DND-41 (cell line): ENCODE measurements around the gene PAX4.

ENCODE experiments used
- ATAC-seq: fragments of 200-7000 bp; cut with Tn5 transposase; 3 replicates; pipeline ENCODE4 v1.9.1; 2021; ENCODE audit warnings: low read depth; ENCODE audit not compliant: insufficient read depth
- DNase-seq: peaks from one replicate; pipeline ENCODE4 v3.0.0-alpha.2; 2020
- H2AFZ ChIP-seq: 2 replicates; pipeline ENCODE4 v1.6.0; 2012; ENCODE audit warnings: low read depth, low read length
- H3K27ac ChIP-seq: 2 replicates; pipeline ENCODE4 v1.5.1; 2012; ENCODE audit warnings: low read length, inconsistent platforms
- H3K27me3 ChIP-seq: fragments of 200-600 bp; sonication (generic); 2 replicates; pipeline ENCODE4 v1.6.0; 2012; ENCODE audit warnings: low read length, mild to moderate bottlenecking, inconsistent platforms; ENCODE audit not compliant: insufficient read depth, poor library complexity
- H3K36me3 ChIP-seq: 2 replicates; pipeline ENCODE4 v1.5.1; 2012; ENCODE audit warnings: low read length, inconsistent platforms; ENCODE audit not compliant: insufficient read depth
- H3K4me1 ChIP-seq: 2 replicates; pipeline ENCODE4 v1.5.1; 2012; ENCODE audit warnings: mild to moderate bottlenecking, low read length; ENCODE audit not compliant: insufficient read depth
- H3K4me2 ChIP-seq: 2 replicates; pipeline ENCODE4 v1.6.0; 2012; ENCODE audit warnings: mild to moderate bottlenecking, moderate library complexity, low read length, inconsistent platforms; ENCODE audit not compliant: insufficient read depth
- H3K4me3 ChIP-seq, 2 experiments: fragments of 200-600 bp in 1 of 2; shearing (Covaris generic) in 1 of 2; 2 replicates each; pipeline ENCODE4 v1.5.1; 2012 to 2016; ENCODE audit warnings: inconsistent platforms in 2 of 2, low read length in 2 of 2, mild to moderate bottlenecking in 2 of 2, low read depth in 1 of 2, moderate library complexity in 1 of 2
- H3K79me2 ChIP-seq: 2 replicates; pipeline ENCODE4 v1.6.0; 2012; ENCODE audit warnings: low read length, inconsistent platforms; ENCODE audit not compliant: insufficient read depth
- H3K9ac ChIP-seq: 2 replicates; pipeline ENCODE4 v1.6.0; 2012; ENCODE audit warnings: low read depth, mild to moderate bottlenecking, inconsistent platforms, low read length, moderate library complexity
- H3K9me3 ChIP-seq: 2 replicates; pipeline ENCODE4 v1.5.1; 2012; ENCODE audit warnings: low read length, moderate library complexity, mild to moderate bottlenecking, inconsistent platforms; ENCODE audit not compliant: insufficient read depth, severe bottlenecking
- H4K20me1 ChIP-seq: 2 replicates; pipeline ENCODE4 v1.6.0; 2012; ENCODE audit warnings: low read length; ENCODE audit not compliant: insufficient read depth
- CTCF ChIP-seq: IDR thresholded peaks from 2 replicates; pipeline ENCODE4 v1.5.1; 2012; ENCODE audit warnings: borderline replicate concordance, low read length, moderate library complexity, mild to moderate bottlenecking; ENCODE audit not compliant: poor library complexity, severe bottlenecking; ENCODE audit errors: extremely low read depth
- EZH2 ChIP-seq: IDR thresholded peaks from 3 replicates; pipeline ENCODE4 v1.6.1; 2012; ENCODE audit warnings: borderline replicate concordance, low read depth, mild to moderate bottlenecking, moderate library complexity, low read length, inconsistent platforms; ENCODE audit not compliant: severe bottlenecking

PAX4 gene

GRCh38 chr7:127618775-127619174 lies 833 bp upstream of the PAX4 start:
- no peak overlapping the region for H3K4me2 ChIP-seq
- no peaks in the 10 kb centered on the region for H3K79me2 ChIP-seq
- H3K9ac ChIP-seq, result no peak overlapping the region
- no peak overlapping the region for H3K27ac ChIP-seq
- ATAC-seq (no peak), DNase-seq (no peak)
- no peaks in the 10 kb centered on the region for H3K4me1 ChIP-seq
- TF ChIP-seq EZH2 (no peak), CTCF (no peak)
- no peak overlapping the region for H2AFZ ChIP-seq
- no peaks in the 10 kb centered on the region for H3K36me3 ChIP-seq
- no peak overlapping the region for H3K4me3 ChIP-seq
- no peaks in the 10 kb centered on the region for H3K9me3 ChIP-seq
- H3K27me3 ChIP-seq, result peaks cover 55% of the 10 kb centered on the region
- no peaks in the 10 kb centered on the region for H4K20me1 ChIP-seq

GRCh38 chr7:127616724-127617123 lies 1.2 kb downstream of the PAX4 start:
- H2AFZ ChIP-seq, result no peak overlapping the region
- no peak for TF ChIP-seq EZH2
- no peak for TF ChIP-seq CTCF
- no peaks in the 10 kb centered on the region for H4K20me1 ChIP-seq
- H3K27me3 ChIP-seq, result peaks cover 55% of the 10 kb centered on the region
- no peaks in the 10 kb centered on the region for H3K36me3 ChIP-seq
- H3K9ac ChIP-seq, result no peak overlapping the region
- H3K27ac ChIP-seq, result no peak overlapping the region
- no peaks in the 10 kb centered on the region for H3K4me1 ChIP-seq
- H3K4me3 ChIP-seq, result no peak overlapping the region
- no peaks in the 10 kb centered on the region for H3K9me3 ChIP-seq
- no peak for DNase-seq
- no peaks in the 10 kb centered on the region for H3K79me2 ChIP-seq
- no peak for ATAC-seq
- H3K4me2 ChIP-seq, result no peak overlapping the region

- no peak overlapping the region for H3K4me2 ChIP-seq
- no peak for ATAC-seq
- H3K4me3 ChIP-seq, result no peak overlapping the region
- H3K9me3 ChIP-seq, result peaks cover 23% of the 10 kb centered on the region
- no peak overlapping the region for H2AFZ ChIP-seq
- no peak for TF ChIP-seq CTCF
- TF ChIP-seq EZH2, result no peak
- no peak overlapping the region for H3K27ac ChIP-seq
- peaks cover 22% of the 10 kb centered on the region for H3K27me3 ChIP-seq
- H3K36me3 ChIP-seq, result no peaks in the 10 kb centered on the region
- H3K9ac ChIP-seq, result no peak overlapping the region
- no peaks in the 10 kb centered on the region for H3K79me2 ChIP-seq
- DNase-seq, result no peak
- H3K4me1 ChIP-seq, result no peaks in the 10 kb centered on the region
- no peaks in the 10 kb centered on the region for H4K20me1 ChIP-seq
Measured at GRCh38 chr7:127612263-127612662, 5.7 kb downstream of the PAX4 start.

GRCh38 chr7:127609297-127609696 lies 8.6 kb downstream of the PAX4 start:
- no peaks in the 10 kb centered on the region for H3K36me3 ChIP-seq
- no peaks in the 10 kb centered on the region for H3K27me3 ChIP-seq
- H3K4me3 ChIP-seq, result no peak overlapping the region
- no peak overlapping the region for H2AFZ ChIP-seq
- no peak overlapping the region for H3K27ac ChIP-seq
- H3K4me1 ChIP-seq, result no peaks in the 10 kb centered on the region
- ATAC-seq (no peak), DNase-seq (no peak)
- no peaks in the 10 kb centered on the region for H3K79me2 ChIP-seq
- H3K4me2 ChIP-seq, result no peak overlapping the region
- H3K9me3 ChIP-seq, result peaks cover 23% of the 10 kb centered on the region
- no peak overlapping the region for H3K9ac ChIP-seq
- TF ChIP-seq CTCF (no peak), EZH2 (no peak)
- H4K20me1 ChIP-seq, result no peaks in the 10 kb centered on the region
